GM21447 (cell line): ENCODE results near the gene SPTB.

Experiments
- ATAC-seq: cut with Tn5 transposase; IDR thresholded peaks from one replicate; pipeline ENCODE4 v1.9.1; 2021; ENCODE audit not compliant: unreplicated experiment

Gene SPTB

GRCh38 chr14:64855721-64856528, 23.8 kb downstream of the SPTB start:
- ATAC-seq = no peak

- no peak for ATAC-seq
Observed at GRCh38 chr14:64850369-64851137, 29.2 kb downstream of the SPTB start.

GRCh38 chr14:64849940-64850339, 29.8 kb downstream of the SPTB start:
- no peak for ATAC-seq

- ATAC-seq = no peak
Observed at GRCh38 chr14:64848239-64848638, 31.5 kb downstream of the SPTB start.

- ATAC-seq = no peak
Observed at GRCh38 chr14:64846319-64846718, 33.4 kb downstream of the SPTB start.

- ATAC-seq = no peak
Observed at GRCh38 chr14:64845878-64846277, 33.8 kb downstream of the SPTB start.

GRCh38 chr14:64844969-64845536, 34.7 kb downstream of the SPTB start:
- ATAC-seq = no peak

- ATAC-seq = peak; percentile 51
Observed at GRCh38 chr14:64844272-64844671, 35.4 kb downstream of the SPTB start.

- ATAC-seq = no peak
Observed at GRCh38 chr14:64843548-64843947, 36.2 kb downstream of the SPTB start.

- ATAC-seq = no peak
Observed at GRCh38 chr14:64841772-64842750, 37.6 kb downstream of the SPTB start.

- ATAC-seq = no peak
Observed at GRCh38 chr14:64841121-64841651, 38.5 kb downstream of the SPTB start.

GRCh38 chr14:64838656-64839055, 41.1 kb downstream of the SPTB start:
- ATAC-seq = no peak

GRCh38 chr14:64835431-64835830, 44.3 kb downstream of the SPTB start:
- no peak for ATAC-seq

GRCh38 chr14:64834965-64835364, 44.7 kb downstream of the SPTB start:
- no peak for ATAC-seq

- ATAC-seq = no peak
Observed at GRCh38 chr14:64831419-64831818, 48.3 kb downstream of the SPTB start.

- no peak for ATAC-seq
Observed at GRCh38 chr14:64830961-64831360, 48.7 kb downstream of the SPTB start.

- ATAC-seq = no peak
Observed at GRCh38 chr14:64828071-64828470, 51.6 kb downstream of the SPTB start.

- ATAC-seq = no peak
Observed at GRCh38 chr14:64826845-64827244, 52.9 kb downstream of the SPTB start.

GRCh38 chr14:64826333-64826732, 53.4 kb downstream of the SPTB start:
- ATAC-seq = no peak

- no peak for ATAC-seq
Observed at GRCh38 chr14:64825509-64825908, 54.2 kb downstream of the SPTB start.

- ATAC-seq = no peak
Observed at GRCh38 chr14:64825006-64825405, 54.7 kb downstream of the SPTB start.
